ENCODE results near the gene SRSF2.
"Not testable (repeated sequence)": the region's sequence is repeated elsewhere in the genome, so short reads cannot be mapped to it uniquely, and the experiment has no call there.

SRSF2 gene

GRCh38 chr17:76720211-76720610 is 16.9 kb downstream of the SRSF2 start:
- DNase-seq: no peak

- no peak for DNase-seq
These were observed 18.6 kb downstream of the SRSF2 start for GRCh38 chr17:76718516-76718915.

- DNase-seq: no peak
These were observed 20.3 kb downstream of the SRSF2 start for GRCh38 chr17:76716839-76717215.

GRCh38 chr17:76716146-76716838 is 20.8 kb downstream of the SRSF2 start:
- no peak for DNase-seq

GRCh38 chr17:76715496-76715830 is 21.7 kb downstream of the SRSF2 start:
- no peak for DNase-seq

GRCh38 chr17:76714822-76715495 is 22.2 kb downstream of the SRSF2 start:
- DNase-seq: no peak

GRCh38 chr17:76714336-76714735 is 22.8 kb downstream of the SRSF2 start:
- DNase-seq: no peak

GRCh38 chr17:76713765-76714164 is 23.4 kb downstream of the SRSF2 start:
- no peak for DNase-seq

- not testable (repeated sequence) for DNase-seq
These were observed 24.8 kb downstream of the SRSF2 start for GRCh38 chr17:76712321-76712720.

GRCh38 chr17:76710863-76711611 is 26.1 kb downstream of the SRSF2 start, which contains the start of gene MXRA7:
MXRA7 (minus strand) TSS chr17:76710965; CDS start chr17:76710946, 19 bp downstream.
- DNase-seq: peak; percentile 23

GRCh38 chr17:76709951-76710862 is 26.9 kb downstream of the SRSF2 start:
- DNase-seq: not testable (repeated sequence)

GRCh38 chr17:76709077-76709950 is 27.8 kb downstream of the SRSF2 start:
- DNase-seq: no peak

GRCh38 chr17:76707985-76708807 is 28.9 kb downstream of the SRSF2 start:
- no peak for DNase-seq

- DNase-seq: no peak
These were observed 30.3 kb downstream of the SRSF2 start for GRCh38 chr17:76706817-76707216.

GRCh38 chr17:76704805-76705204 is 32.3 kb downstream of the SRSF2 start:
- no peak for DNase-seq

- DNase-seq: no peak
These were observed 34.0 kb downstream of the SRSF2 start for GRCh38 chr17:76702941-76703637.

- no peak for DNase-seq
These were observed 35.1 kb downstream of the SRSF2 start for GRCh38 chr17:76702076-76702475.

GRCh38 chr17:76701471-76701967 is 35.6 kb downstream of the SRSF2 start:
- DNase-seq: no peak

GRCh38 chr17:76700617-76701470 is 36.3 kb downstream of the SRSF2 start:
- no peak for DNase-seq

All from NCI-H1092 (cell line).